ENCODE results near the gene NECAB3. TPM values are rescaled to one million over a fixed set of nuclear protein-coding genes. Genes with fewer than 3 reads are reported as not detected.

NECAB3 gene
- total RNA-seq, 4 donors from 2014 or later = 26.1 to 180 (median 94.5) TPM

- H3K27me3 ChIP-seq = no peaks in the 10 kb centered on the region
- intact Hi-C loops (cut with DNase I; ENCODE audit: low total_unique reads) (no loop called here), in situ Hi-C loops (cut with MboI; ENCODE audit: low pct_ligation_motif_present in 1 of 4, low pct_unique_long_range_greater_than_20kb in 1 of 4, low sequenced_read_pairs in 3 of 4) (no loop called here)
- WGBS, 2 donors (ENCODE audit: low coverage in 1 of 2) = 96 to 100% methylated on average over 2 to 3 of the region's 3 CpGs
- DNase-seq = no peak
- TF ChIP-seq EP300 (IDR thresholded peaks at IDR 0.05; ENCODE audit: low read depth) (no peak), POLR2AphosphoS5 (IDR thresholded peaks at IDR 0.05) (no peak), POLR2A (IDR thresholded peaks at IDR 0.05) (no peak)
- TF ChIP-seq, protein P1, sequence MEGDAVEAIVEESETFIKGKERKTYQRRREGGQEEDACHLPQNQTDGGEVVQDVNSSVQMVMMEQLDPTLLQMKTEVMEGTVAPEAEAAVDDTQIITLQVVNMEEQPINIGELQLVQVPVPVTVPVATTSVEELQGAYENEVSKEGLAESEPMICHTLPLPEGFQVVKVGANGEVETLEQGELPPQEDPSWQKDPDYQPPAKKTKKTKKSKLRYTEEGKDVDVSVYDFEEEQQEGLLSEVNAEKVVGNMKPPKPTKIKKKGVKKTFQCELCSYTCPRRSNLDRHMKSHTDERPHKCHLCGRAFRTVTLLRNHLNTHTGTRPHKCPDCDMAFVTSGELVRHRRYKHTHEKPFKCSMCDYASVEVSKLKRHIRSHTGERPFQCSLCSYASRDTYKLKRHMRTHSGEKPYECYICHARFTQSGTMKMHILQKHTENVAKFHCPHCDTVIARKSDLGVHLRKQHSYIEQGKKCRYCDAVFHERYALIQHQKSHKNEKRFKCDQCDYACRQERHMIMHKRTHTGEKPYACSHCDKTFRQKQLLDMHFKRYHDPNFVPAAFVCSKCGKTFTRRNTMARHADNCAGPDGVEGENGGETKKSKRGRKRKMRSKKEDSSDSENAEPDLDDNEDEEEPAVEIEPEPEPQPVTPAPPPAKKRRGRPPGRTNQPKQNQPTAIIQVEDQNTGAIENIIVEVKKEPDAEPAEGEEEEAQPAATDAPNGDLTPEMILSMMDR (IDR thresholded peaks at IDR 0.05) = no peak
- no peak overlapping the region for H3K27ac ChIP-seq
- H3K36me3 ChIP-seq = no peaks in the 10 kb centered on the region
- H3K9me3 ChIP-seq = no peaks in the 10 kb centered on the region
- peaks cover 9 to 20% (median 16%) of the 10 kb centered on the region in 4 donors for H3K4me1 ChIP-seq
- H3K4me3 ChIP-seq = no peak overlapping the region
Observed at GRCh38 chr20:33687993-33688937, 14.0 kb upstream of the NECAB3 start.

- Histone ChIP-seq H3K36me3 (no peaks in the 10 kb centered on the region), H3K4me3 (no peak overlapping the region), H3K9me3 (no peaks in the 10 kb centered on the region), H3K27ac (no peak overlapping the region), H3K27me3 (no peaks in the 10 kb centered on the region), H3K4me1 (peaks cover 9 to 20% (median 16%) of the 10 kb centered on the region in 4 donors)
- intact Hi-C loops (cut with DNase I; ENCODE audit: low total_unique reads) (no loop called here), in situ Hi-C loops (cut with MboI; ENCODE audit: low pct_ligation_motif_present in 1 of 4, low pct_unique_long_range_greater_than_20kb in 1 of 4, low sequenced_read_pairs in 3 of 4) (no loop called here)
- no peak for DNase-seq
- no peak for TF ChIP-seq POLR2A (IDR thresholded peaks at IDR 0.05)
- TF ChIP-seq POLR2AphosphoS5 (IDR thresholded peaks at IDR 0.05) = no peak
- TF ChIP-seq, protein P1 (IDR thresholded peaks at IDR 0.05) = no peak
- TF ChIP-seq EP300 (IDR thresholded peaks at IDR 0.05; ENCODE audit: low read depth) = no peak
- WGBS, 2 donors (ENCODE audit: low coverage in 1 of 2) = 20 to 79% methylated on average over 1 to 8 of the region's 8 CpGs
Observed at GRCh38 chr20:33687370-33687915, 13.2 kb upstream of the NECAB3 start.

DNA sequence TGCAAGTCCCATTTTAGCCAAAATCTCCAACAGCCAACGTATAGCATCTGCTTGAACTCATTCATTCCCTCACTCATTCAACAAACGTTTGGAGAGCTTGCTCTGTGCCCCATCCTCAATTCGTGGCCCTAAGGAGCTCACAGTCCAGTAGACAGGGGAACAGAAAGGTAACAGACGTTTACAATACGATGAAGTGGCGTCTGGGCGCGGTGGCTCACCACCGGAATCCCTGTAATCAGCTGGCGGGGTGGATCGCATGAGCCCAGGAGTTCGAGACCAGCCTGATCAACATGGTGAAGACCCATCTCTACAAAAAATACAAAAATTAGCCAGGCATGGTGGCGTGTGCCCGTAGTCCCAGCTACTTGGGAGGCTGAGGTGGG, 12.7 kb upstream of the NECAB3 start:
- Histone ChIP-seq H3K27ac (peak overlapping the region; percentile 21 to 70 (median 40)), H3K27me3 (no peaks in the 10 kb centered on the region), H3K4me1 (peaks cover 9 to 20% (median 16%) of the 10 kb centered on the region in 4 donors), H3K36me3 (no peaks in the 10 kb centered on the region), H3K9me3 (no peaks in the 10 kb centered on the region), H3K4me3 (peak overlapping the region in 1 of 4 donors; percentile 51)
- no peak for DNase-seq
- TF ChIP-seq POLR2A (IDR thresholded peaks at IDR 0.05) = no peak
- no peak for TF ChIP-seq EP300 (IDR thresholded peaks at IDR 0.05; ENCODE audit: low read depth)
- TF ChIP-seq POLR2AphosphoS5 (IDR thresholded peaks at IDR 0.05) = no peak
- TF ChIP-seq, protein P1 (IDR thresholded peaks at IDR 0.05) = no peak
- in situ Hi-C loops (cut with MboI; ENCODE audit: low pct_ligation_motif_present in 1 of 4, low pct_unique_long_range_greater_than_20kb in 1 of 4, low sequenced_read_pairs in 3 of 4) (no loop called here), intact Hi-C loops (cut with DNase I; ENCODE audit: low total_unique reads) (no loop called here)
- WGBS, 2 donors (ENCODE audit: low coverage in 1 of 2) = 81 to 100% methylated on average over 1 to 14 of the region's 14 CpGs

All from transverse colon (tissue), 4 donors.